ENCODE data around the gene NXF1. TPM values are rescaled to one million over a fixed set of nuclear protein-coding genes. Genes with fewer than 3 reads are reported as not detected.
A peak's percentile ranks its signal among the peaks of the same experiment; 100 is the strongest.

The NXF1 gene
- total RNA-seq (10 to 100 TPM; 38.3 to 45.4 (median 41.9) TPM), polyA plus RNA-seq (10 to 100 TPM; 36.3 to 67.0 (median 49.7) TPM)
- long read RNA-seq, donor 1, partial matches to known transcripts, result 3 of 8 reads
- long read RNA-seq, donor 1, other reads (novel, unspliced or antisense), result 2 of 8 reads
- long read RNA-seq, donor 2, transcript NXF1-201 (21 exons, 2,346 nt), result major isoform, 8 of 20 reads
- long read RNA-seq, donor 2, partial matches to known transcripts, result 5 of 20 reads
- long read RNA-seq, donor 2, other reads (novel, unspliced or antisense), result 7 of 20 reads

GRCh38 chr11:62805076-62805892 is at the start of gene NXF1:
Gene NXF1 (minus strand): TSS chr11:62805440. CDS start chr11:62805356, 84 bp downstream.
- Histone ChIP-seq H3K36me3 (ENCODE audit: insufficient read depth in 1 of 2, low read depth in 1 of 2) (peaks cover 13 to 37% of the 10 kb centered on the region in 2 donors), H3K27ac (peak within 1 kb of the TSS; percentile 96), H3K4me3 (peak within 1 kb of the TSS; percentile 95), H3K9me3 (no peaks in the 10 kb centered on the region), H3K4me1 (peaks cover 22% of the 10 kb centered on the region), H3K27me3 (ENCODE audit: insufficient read depth in 3 of 3, low read length in 2 of 3) (no peaks in the 10 kb centered on the region)
- TF ChIP-seq CTCF (IDR thresholded peaks at IDR 0.05), result no peak
- DNase-seq (peak; percentile 94 to 98), ATAC-seq (peak; percentile 88 to 89 (median 88))
- 0 to 1% (median 0%) methylated on average over 68 to 77 of the region's 77 CpGs for WGBS, 3 donors
- intact Hi-C loops (cut with DNase I), result loop anchor here in 1 of 2 donors (2.0 kb wide), 1 partner anchor 14 kb away; no protein-coding TSS in a partner anchor

GRCh38 chr11:62854013-62854824 is 49.0 kb upstream of the NXF1 start:
- Histone ChIP-seq H3K36me3 (ENCODE audit: insufficient read depth in 1 of 2, low read depth in 1 of 2) (peaks cover 14 to 43% of the 10 kb centered on the region in 2 donors), H3K9me3 (no peaks in the 10 kb centered on the region), H3K4me3 (peak overlapping the region; percentile 91), H3K4me1 (peaks cover 23% of the 10 kb centered on the region), H3K27me3 (ENCODE audit: insufficient read depth in 3 of 3, low read length in 2 of 3) (no peaks in the 10 kb centered on the region), H3K27ac (peak overlapping the region; percentile 89)
- no peak for TF ChIP-seq CTCF (IDR thresholded peaks at IDR 0.05)
- 16% methylated on average over 8 of the region's 8 CpGs for WGBS, 3 donors
- intact Hi-C loops (cut with DNase I), result loop anchor here in 1 of 2 donors (10.0 kb wide), 1 partner anchor 279 kb away; the partner anchor contains the start of gene EEF1G
- ATAC-seq (no peak), DNase-seq (no peak)

- peaks cover 23% of the 10 kb centered on the region for H3K4me1 ChIP-seq
- WGBS, 3 donors, result 64 to 70% (median 67%) methylated on average over 7 of the region's 7 CpGs
- H3K4me3 ChIP-seq, result peak overlapping the region; percentile 91
- TF ChIP-seq CTCF (IDR thresholded peaks at IDR 0.05), result no peak
- no peak for DNase-seq
- no peaks in the 10 kb centered on the region for H3K9me3 ChIP-seq
- H3K27ac ChIP-seq, result no peak overlapping the region
- intact Hi-C loops (cut with DNase I), result loop anchor here in 1 of 2 donors (10.0 kb wide), 1 partner anchor 279 kb away; the partner anchor contains the start of gene EEF1G
- peaks cover 14 to 43% of the 10 kb centered on the region in 2 donors for H3K36me3 ChIP-seq (ENCODE audit: insufficient read depth in 1 of 2, low read depth in 1 of 2)
- ATAC-seq, result no peak
- H3K27me3 ChIP-seq (ENCODE audit: insufficient read depth in 3 of 3, low read length in 2 of 3), result no peaks in the 10 kb centered on the region
Measured at GRCh38 chr11:62853279-62853965, 48.2 kb upstream of the NXF1 start.

GRCh38 chr11:62852523-62853188 is 47.4 kb upstream of the NXF1 start:
- no peak overlapping the region for H3K27ac ChIP-seq
- H3K4me1 ChIP-seq, result peaks cover 23% of the 10 kb centered on the region
- H3K4me3 ChIP-seq, result peak overlapping the region; percentile 91
- intact Hi-C loops (cut with DNase I), result loop anchor here in 1 of 2 donors (10.0 kb wide), 1 partner anchor 278 kb away; the partner anchor contains the start of gene EEF1G
- no peaks in the 10 kb centered on the region for H3K9me3 ChIP-seq
- no peak for TF ChIP-seq CTCF (IDR thresholded peaks at IDR 0.05)
- peaks cover 14 to 43% of the 10 kb centered on the region in 2 donors for H3K36me3 ChIP-seq (ENCODE audit: insufficient read depth in 1 of 2, low read depth in 1 of 2)
- H3K27me3 ChIP-seq (ENCODE audit: insufficient read depth in 3 of 3, low read length in 2 of 3), result no peaks in the 10 kb centered on the region
- DNase-seq (no peak), ATAC-seq (no peak)
